HT1080 (cell line): ENCODE measurements around the gene NPEPPS. TPM values are rescaled to one million over a fixed set of nuclear protein-coding genes. Genes with fewer than 3 reads are reported as not detected.

Experiments
- DNase-seq: peaks from one replicate; pipeline ENCODE4 v3.0.0-alpha.2; 2015; ENCODE audit warnings: low read depth
- total RNA-seq: library from RNA; depleted of rRNA; stranded (reverse); fragments of >200 nt; shearing (Covaris generic); gene quantifications from 2 replicates; pipeline ENCODE4 v1.2.3, GENCODE V29; 2014

Gene NPEPPS
- total RNA-seq, 1 experiment from 2014 or later = 34.9 TPM

DNA sequence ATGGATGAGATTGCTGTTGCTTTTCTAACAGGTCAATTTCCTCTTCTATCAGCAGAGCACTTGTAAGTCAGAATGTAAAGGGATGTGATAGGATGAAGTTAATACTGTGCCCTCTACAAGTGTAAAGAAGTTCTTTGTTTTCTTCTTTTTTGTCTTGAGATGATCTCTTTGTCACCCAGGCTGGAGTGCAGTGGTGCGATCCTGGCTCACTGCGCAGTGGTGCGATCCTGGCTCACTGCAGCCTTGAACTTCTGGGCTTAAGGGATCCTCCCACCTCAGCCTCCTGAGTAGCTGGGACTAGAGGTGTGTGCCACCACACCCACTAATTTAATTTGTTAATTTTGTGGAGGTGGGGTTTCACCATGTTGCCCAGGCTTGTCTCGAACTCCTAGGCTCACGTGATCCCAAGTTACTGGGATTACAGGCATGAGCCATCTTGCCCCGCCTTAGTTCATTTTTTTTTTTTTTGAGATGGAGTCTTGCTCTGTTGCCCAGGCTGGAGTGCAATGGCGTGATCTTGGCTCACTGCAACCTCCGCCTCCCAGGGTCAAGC lies 97.2 kb downstream of the NPEPPS start:
- DNase-seq = no peak

DNA sequence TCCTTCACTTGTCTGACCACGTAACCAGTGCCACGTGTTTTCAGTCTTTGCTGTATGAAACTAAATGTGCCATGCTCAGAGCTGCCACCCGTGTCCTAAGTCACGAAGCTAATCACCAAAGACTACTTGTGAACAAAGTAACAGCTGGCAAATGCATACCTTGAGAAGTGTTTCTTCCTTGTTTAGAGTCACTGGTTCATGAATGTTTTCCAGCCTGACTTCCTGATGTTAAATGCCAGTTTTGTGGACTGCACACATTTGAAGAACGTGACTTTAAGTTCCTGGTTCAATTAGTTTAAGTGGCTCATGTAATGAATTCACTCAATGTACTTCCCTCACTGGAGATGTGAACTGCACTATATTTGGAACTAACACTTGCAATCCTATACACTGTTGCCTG lies 98.9 kb downstream of the NPEPPS start:
- no peak for DNase-seq

DNA sequence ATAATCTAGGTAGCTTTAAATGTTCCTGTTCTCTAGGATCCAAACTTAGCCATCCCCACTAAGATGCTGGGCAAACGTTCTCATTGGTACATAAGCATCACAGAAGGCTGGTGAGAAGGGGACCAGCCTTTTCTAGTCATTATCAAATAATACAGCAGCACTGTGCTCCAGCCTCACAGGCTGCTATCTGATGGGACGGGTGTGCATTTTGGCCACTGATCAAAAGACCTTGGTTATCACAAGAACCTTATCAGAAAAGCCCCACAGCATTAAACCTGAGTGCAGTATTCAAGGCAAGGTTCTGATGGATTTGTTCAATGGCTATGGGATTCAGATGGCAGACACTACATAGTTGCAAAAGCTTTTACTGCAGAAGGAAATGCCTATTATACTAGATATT lies 99.7 kb downstream of the NPEPPS start:
- DNase-seq = no peak

DNA sequence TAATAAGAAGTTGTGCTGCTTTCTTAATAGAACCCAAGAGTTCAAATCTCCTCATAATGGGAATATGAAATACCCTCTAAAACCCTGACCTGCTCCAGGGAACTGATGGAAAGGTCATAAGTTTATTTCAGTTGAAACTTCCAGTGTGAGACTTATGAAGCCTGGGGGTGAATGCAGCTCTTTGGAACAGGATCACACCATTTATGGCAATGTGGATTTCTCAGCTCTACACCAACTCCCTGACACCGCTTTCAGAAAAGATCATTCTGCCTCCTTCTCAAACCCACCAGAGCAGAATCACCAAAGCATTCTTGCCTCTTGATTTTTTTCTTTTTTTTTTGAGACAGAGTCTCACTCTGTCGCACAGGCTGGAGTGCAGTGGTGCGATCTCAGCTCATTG lies 102.1 kb downstream of the NPEPPS start:
- DNase-seq = no peak

DNA sequence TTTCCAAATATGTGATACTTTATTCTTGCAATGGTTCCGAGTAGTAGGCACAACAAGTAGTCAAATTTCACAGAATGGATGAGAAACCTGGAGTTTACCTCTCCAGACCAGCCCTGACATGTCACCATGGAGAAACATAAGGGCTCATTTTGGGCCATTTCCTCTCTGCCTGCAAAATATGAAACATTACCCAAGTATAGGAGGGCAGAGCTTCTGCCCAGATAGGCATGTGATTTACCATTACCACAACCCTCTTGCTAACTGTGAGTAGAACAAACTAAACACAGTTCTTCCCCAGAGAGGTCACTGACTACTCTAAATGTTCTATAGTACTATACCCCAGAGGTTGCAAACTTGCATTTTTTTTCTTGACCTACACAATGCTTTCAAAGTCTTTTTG lies 103.1 kb downstream of the NPEPPS start:
- DNase-seq = no peak

DNA sequence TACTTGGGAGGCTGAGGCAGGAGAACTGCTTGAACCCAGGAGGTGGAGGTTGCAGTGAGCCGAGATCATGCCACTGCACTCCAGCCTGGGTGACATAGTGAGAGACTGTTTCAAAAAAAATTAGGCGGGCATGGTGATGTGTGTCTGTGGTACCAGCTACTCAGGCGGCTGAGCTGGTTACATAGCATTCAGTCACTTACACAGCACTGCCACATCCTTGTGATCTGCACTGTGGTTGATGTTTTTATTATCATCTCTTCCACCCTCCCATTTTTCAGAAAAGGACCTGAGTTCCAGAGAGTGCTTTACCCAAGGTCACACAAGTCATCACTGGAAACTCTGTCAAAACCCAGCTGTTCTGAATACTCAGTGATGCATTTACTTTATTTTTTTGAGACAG lies 104.0 kb downstream of the NPEPPS start:
- DNase-seq = no peak

DNA sequence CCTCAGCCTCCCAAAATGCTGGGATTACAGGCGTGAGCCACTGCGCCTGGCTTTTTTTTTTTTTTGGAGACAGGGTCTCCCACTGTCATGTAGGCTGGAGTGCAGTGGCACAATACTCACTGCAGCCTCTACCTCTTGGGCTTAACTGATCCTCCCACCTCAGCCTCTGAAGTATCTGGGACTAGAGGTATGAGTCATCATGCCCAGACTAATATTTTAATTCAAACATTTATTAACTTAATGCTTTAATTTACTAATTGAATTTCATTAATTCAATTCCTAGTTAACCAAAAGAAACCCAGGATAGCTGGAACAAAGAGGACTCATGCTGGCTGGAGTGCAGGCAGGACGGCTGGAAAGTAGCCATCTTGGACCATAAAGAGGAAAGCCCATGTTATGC lies 104.8 kb downstream of the NPEPPS start:
- no peak for DNase-seq

DNA sequence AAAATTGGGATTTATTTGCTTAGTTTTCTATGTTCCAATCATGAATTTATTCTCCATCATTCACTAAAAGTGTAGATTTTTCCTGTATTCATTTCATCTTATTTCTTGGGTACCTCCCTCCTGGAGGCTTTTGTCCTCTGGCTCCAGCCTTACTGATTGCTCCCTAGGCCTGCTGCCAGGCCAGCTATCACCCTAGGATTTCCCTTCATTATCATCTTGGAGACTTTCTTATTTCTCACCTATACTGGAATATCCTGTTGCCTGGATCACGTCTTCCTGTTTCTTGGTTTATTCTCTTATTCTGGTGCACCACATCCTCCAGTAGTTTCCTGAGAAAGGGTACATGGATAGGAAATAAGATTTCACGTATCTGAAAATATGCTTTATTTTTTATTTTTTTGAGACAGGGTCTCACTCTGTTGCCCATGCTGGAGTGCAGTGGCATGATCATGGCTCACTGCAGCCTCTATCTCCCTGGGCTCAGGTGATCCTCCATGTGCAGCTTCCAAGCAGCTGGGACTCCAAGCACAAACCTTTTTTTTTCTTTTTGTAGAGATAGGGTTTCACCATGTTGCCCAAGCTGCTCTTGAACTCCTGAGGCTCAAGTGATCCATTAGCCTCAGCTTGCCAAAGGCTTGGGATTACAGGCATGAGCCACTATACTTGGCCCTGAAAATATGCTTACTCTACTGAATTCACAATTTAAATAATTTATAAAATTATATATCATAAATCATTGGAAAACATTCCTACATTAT lies 105.5 kb downstream of the NPEPPS start:
- no peak for DNase-seq

DNA sequence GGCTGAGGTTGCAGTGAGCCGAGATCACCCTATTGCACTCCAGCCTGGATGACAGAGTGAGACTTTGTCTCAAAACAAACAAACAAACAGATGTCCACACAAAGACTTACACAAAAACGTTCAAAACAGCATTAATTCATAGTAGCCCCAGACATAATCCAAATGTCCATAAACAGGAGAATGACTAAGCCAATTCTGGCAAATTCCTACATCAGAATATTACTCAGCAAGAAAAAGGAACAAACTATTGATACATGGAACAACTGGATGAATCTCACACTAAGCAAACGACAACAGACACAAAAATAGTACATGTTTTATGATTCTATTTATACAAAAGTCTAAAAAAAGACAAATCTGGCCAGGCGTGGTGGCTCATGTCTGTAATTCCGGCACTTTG lies 108.0 kb downstream of the NPEPPS start:
- DNase-seq = no peak

DNA sequence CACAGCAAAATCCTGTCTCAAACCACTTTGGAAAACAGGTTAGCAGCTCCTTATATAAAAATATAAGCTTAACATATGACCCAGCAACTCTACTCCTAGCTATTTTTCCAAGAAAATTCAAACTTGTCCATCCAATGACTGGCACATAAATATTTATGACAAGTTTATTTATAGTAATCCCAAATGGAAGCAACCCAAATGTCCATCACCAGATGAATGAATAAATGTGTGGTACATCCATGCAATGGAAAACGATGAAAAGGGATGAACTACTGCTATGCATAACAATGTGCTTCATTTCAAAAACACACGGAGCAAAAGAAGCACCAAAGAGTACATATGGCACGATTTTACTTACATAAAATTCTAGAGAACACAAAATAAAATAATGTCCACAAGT lies 109.2 kb downstream of the NPEPPS start:
- no peak for DNase-seq

DNA sequence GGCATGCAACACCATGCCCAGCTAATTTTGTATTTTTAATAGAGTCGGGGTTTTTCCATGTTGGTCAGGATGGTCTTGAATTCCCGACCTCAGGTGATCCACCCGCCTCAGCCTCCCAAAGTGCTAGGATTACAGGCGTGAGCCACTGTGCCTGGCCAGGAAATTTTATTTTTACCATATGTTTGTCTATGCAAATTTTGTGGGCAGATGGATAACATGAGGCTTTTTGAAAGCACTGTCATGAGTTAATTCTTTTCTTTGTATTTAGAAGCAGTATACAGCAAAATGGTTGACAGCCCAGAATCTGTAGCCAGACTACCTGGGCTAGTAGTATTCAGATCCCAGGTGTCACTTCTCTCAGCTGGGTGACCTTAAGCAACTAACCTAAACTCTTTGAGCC lies 110.3 kb downstream of the NPEPPS start:
- DNase-seq = no peak

DNA sequence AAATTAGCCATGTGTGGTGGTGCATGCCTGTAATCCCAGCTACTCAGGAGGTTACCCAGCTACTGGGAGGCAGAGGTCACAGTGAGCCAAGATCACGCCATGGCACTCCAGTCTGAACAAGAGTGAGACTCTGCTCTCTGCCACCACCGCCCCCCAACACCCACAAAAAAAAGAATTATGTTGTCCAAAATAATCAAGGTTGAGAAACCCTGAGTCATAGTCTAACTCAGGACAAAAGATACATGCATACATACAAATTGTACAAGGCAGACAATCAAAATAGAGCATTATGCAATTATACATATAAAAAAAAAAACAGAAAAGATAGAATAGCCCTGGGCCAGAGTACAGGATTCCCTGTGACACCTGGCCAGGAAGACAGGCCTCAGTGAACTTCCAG lies 112.2 kb downstream of the NPEPPS start:
- no peak for DNase-seq

DNA sequence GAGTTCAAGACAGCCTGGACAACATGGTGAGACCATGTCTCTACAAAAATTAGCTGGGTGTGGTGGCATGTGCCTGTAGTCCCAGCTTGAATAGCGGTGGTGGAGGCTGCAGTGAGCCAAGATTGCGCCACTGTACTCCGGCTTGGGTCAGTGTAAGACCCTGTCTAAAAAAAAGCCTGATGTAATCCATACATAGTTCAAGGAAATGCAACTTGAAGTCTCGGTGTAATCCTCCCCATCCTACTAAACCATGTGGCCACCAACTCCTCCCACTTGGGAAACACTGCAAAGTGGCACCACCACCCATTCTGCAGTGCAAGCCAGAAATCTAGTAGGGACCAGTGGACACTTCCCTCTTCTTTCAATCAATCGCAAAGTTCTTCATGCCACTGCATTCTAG lies 113.4 kb downstream of the NPEPPS start:
- no peak for DNase-seq

DNA sequence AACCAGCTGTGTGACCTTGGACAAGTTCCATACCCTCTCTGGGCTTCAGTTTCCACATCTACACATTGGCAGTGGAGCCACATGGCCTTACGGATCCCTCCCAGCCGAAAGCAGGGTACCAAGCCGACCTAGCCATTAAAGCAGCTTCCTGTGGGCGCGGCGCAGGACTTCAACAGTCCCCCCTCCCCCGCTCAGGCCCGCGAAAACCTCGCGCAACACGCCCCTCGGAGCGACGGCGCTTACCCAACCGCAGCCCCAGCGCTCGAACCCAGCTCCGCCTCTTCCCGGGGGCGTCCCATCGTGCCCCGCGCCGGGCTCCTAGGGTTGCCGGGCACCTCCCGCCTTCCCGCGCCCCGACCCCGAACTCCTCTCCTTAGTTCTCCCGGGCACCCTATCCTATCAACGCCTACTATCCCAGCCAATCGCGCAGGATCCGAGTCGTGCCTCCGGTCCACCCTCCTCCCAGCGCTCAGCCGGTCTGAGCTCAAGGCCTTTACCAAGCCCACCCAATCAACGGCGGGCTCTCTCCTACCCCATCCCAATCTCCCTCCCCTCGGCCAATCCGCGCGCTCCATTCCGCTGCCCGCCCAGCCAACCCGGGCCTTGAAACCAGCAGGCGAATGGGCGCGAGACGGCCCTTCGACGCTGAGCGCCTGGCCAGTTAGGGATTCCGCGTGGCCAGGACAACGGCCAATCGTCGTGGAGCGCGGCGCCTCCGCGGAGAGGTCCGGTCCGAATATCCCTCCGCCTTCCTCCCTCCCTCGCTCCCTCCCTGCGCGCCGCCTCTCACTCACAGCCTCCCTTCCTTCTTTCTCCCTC lies 118.5 kb downstream of the NPEPPS start, which contains the start of gene KPNB1:
KPNB1 (plus strand) TSS at position 767 of the 819 bp plus-strand sequence. CDS start 326 bp downstream, outside the sequence.
- DNase-seq = peak; percentile 100

DNA sequence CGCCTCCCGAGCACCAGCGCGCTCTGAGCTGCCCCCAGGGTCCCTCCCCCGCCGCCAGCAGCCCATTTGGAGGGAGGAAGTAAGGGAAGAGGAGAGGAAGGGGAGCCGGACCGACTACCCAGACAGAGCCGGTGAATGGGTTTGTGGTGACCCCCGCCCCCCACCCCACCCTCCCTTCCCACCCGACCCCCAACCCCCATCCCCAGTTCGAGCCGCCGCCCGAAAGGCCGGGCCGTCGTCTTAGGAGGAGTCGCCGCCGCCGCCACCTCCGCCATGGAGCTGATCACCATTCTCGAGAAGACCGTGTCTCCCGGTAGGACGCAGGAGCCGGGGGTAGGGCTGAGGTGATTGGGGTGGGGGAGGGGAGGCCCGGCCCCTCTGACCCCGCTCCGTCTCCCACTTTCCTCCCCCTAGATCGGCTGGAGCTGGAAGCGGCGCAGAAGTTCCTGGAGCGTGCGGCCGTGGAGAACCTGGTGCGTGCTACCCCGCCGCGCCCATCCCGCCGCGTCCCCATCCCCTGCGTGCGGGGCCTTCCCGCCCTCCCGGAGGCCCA lies 119.1 kb downstream of the NPEPPS start:
- no peak for DNase-seq

DNA sequence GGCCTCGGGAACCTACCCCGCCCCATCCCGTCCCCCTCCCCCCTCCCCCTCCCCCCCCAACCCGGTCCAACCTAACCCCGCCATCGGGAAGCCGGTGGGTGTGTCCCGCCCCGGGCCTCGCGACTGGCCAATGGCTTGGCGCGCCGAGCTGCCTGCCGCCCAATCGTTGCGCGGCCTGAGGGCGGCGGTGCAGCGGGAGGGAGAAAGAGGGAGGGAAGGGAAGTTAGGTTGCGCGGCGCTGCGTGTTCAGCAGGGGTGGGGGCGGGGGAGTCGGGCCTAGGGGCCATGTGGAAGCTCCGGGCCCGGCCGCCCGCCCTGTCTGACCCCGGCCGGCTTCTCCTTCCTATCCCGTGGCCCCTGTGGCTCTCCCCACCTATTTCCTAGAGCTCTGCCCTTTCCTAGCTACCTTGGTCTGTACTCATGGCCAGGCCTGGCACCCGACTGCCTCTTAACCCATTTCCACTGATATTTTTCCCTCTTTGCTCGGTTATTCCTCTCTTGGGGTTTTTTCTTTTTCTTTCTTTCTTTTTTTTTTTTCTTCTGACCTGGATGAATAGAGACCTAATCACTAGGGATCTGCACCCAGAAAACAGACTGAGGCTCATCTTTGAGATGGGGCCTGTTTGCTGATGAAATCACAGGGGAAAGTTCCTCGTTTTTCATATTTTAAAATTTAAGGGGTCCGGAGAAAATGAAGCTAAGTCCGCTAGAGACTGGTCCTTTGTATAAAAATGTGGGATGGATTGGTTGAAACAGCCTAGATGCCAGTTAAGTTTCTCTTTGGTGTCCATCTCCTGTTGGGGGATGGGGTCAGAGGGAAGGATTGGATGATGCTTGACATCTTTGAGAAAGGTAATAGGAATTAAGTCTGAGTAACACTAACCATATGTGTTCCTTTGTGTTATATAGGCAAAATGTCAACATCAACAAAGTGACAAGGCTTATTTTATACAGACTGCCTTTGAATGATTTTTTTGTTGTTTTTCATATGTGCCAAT lies 119.9 kb downstream of the NPEPPS start:
- peak; percentile 95 for DNase-seq

DNA sequence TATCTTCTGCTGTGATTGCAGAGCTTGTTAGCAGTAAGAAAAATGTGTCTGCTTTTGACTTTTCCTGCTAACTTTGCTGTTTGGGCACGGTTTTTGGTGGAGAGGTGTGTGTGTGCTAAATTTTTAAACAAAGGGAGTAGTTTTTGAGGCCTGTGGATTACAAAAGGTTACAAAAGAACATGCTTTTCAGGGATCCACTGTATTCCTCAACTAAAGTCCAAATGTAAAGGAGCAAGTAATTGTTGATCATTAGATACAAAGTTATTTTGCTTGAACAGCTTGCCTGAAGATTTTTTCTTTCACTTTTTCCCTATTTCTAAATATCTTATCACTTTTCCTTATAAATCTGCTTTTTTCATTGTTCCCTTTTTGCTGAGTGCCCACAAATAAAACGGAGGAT lies 120.8 kb downstream of the NPEPPS start:
- DNase-seq = no peak

DNA sequence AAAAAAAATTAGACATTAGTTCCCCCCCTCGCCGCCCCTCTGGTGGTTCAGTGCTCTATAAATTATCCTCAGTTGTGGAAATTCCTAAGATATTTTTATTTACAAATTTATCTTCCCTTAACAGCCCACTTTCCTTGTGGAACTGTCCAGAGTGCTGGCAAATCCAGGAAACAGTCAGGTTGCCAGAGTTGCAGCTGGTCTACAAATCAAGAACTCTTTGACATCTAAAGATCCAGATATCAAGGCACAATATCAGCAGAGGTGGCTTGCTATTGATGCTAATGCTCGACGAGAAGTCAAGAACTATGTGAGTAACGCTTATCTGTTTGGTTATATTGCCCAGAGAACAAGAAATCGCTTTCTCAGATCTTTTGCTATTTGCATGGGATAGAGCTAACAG lies 121.7 kb downstream of the NPEPPS start:
- no peak for DNase-seq

DNA sequence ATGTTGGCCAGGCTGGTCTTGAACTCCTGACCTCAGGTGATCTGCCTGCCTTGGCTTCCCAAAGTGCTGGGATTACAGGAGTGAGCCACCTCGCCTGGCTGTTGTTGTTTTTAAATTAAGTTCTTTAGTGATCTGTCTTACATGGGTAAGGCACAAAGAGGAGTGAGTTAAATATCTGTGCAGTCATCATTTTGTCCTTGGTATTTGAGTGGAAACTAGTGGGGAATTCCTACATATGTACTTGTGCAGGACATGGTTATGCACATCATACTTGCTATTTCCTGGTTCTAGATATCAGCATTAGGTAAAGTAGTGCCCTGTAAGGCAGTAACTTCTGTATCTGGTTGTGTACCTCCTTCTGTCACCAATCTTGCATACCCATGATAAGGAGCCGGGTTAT lies 122.5 kb downstream of the NPEPPS start:
- no peak for DNase-seq

DNA sequence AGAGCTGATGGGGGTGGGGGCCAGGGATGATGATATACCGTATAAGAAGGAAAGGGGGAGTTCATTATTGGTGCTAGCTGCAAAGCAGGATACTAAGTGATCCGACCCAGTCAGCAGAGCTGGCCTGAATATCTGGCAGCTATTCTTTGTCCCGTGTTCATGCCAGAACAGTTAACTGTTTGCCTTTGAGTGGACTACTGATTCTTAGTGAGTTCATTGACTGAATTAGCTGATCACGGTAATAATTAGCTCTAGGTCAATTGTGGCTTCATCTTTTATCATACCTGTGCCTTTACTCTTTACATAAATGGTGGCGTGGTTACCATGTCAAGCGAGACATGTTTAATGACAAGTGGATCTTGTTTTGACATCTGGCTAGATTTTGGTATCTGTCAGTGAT lies 124.1 kb downstream of the NPEPPS start:
- DNase-seq = no peak

DNA sequence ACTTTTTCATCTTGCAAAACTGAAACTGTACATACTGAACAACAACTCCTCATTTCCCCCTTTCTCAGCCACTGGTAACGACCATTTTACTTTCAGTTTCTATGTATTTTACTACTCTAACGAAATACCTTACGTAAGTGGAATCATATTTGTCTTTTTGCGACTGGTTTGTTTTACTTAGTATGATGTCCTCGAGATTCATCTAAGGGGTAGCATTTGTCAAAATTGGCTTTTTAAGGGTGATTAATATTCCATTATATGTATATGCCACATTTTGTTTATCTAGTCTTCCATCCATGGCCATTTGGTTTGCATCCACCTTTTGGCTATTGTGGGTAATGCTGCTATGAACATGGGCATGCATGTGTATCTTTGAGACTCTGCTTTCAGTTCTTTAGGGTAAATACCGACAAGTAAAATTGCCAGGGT lies 129.2 kb downstream of the NPEPPS start:
- no peak for DNase-seq
